Right lobe of liver (tissue), 4 donors: ENCODE data around the gene RBM3.

Source experiments
- POLR2A ChIP-seq: fragments of 450-650 bp; IDR thresholded peaks from one replicate; pipeline ENCODE4 v1.6.1; 2017; ENCODE audit warnings: antibody characterized with exemption, mild to moderate bottlenecking
- TF ChIP-seq, protein P1 (sequence below), 4 donors: fragments of 200-600 bp in 3 of 4; fragments of 450-650 bp in 1 of 4; IDR thresholded peaks; one replicate each; pipeline versions ENCODE4 v1.5.1 to v1.8.0; 2016 to 2022; ENCODE audit warnings: antibody characterized with exemption in 4 of 4, mild to moderate bottlenecking in 2 of 4
- donor health status: DM: no; HTN: no; CAD: no.
- donor health status: DM: no; HTN: no; CAD: no.
- donor health status: DM: no; HTN: yes; CAD: no.

DNA sequence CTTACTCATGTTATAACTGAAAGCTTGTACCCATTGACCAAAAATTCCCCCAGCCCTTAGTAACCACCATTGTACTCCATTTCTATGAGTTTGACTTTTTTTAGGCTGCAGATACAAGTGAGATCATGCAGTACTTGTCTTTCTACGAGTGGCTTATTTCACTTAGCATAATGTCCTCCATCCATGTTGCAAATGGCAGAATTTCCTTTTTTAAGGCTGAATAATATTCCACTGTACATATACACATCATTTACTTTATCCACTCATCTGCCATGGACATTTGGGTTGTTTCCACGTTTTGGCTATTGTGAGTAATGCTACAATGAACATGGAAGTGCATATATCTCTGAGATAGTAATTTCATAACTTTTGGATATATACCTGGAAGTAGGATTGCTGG lies 10.4 kb downstream of the RBM3 start:
- TF ChIP-seq, protein P1, sequence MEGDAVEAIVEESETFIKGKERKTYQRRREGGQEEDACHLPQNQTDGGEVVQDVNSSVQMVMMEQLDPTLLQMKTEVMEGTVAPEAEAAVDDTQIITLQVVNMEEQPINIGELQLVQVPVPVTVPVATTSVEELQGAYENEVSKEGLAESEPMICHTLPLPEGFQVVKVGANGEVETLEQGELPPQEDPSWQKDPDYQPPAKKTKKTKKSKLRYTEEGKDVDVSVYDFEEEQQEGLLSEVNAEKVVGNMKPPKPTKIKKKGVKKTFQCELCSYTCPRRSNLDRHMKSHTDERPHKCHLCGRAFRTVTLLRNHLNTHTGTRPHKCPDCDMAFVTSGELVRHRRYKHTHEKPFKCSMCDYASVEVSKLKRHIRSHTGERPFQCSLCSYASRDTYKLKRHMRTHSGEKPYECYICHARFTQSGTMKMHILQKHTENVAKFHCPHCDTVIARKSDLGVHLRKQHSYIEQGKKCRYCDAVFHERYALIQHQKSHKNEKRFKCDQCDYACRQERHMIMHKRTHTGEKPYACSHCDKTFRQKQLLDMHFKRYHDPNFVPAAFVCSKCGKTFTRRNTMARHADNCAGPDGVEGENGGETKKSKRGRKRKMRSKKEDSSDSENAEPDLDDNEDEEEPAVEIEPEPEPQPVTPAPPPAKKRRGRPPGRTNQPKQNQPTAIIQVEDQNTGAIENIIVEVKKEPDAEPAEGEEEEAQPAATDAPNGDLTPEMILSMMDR (IDR thresholded peaks at IDR 0.05): no peak
- TF ChIP-seq POLR2A: no peak
